Lower lobe of right lung (tissue), 2 donors: ENCODE measurements around the gene COL18A1. TPM values are rescaled to one million over a fixed set of nuclear protein-coding genes. Genes with fewer than 3 reads are reported as not detected.

Experiments used
- ATAC-seq, 2 donors: fragments of 200-7000 bp; cut with Tn5 transposase; one replicate each; pipeline ENCODE4 v1.9.1; 2020 to 2022; ENCODE audit warnings: mild to moderate bottlenecking in 2 of 2, moderate library complexity in 2 of 2
- DNase-seq: peaks from one replicate; pipeline ENCODE4 v3.0.0-alpha.2; 2020
- H3K27ac ChIP-seq: fragments of 200-600 bp; one replicate; pipeline ENCODE4 v1.8.0; 2022
- H3K27me3 ChIP-seq: fragments of 200-600 bp; one replicate; pipeline ENCODE4 v1.8.0; 2022; ENCODE audit warnings: low read depth
- H3K36me3 ChIP-seq: fragments of 200-600 bp; one replicate; pipeline ENCODE4 v1.8.0; 2022; ENCODE audit warnings: mild to moderate bottlenecking
- H3K4me1 ChIP-seq: fragments of 200-600 bp; one replicate; pipeline ENCODE4 v1.8.0; 2022
- H3K4me3 ChIP-seq: fragments of 200-600 bp; one replicate; pipeline ENCODE4 v1.8.0; 2022; ENCODE audit warnings: mild to moderate bottlenecking
- H3K9me3 ChIP-seq: fragments of 200-600 bp; one replicate; pipeline ENCODE4 v1.8.0; 2022
- intact Hi-C: fragments of 100-400 bp; cut with DNase I; formaldehyde crosslinking; loops from one replicate; pipeline ENCODE4 v1.11.0; 2022
- total RNA-seq: library from RNA; stranded (reverse); fragmentation: NEBNext Ultra II Directional; extraction: Animal tissue kit (Norgen Biotek cat#: 25700); gene quantifications from one replicate; pipeline ENCODE4 v1.2.1, GENCODE V29; 2021
- TF ChIP-seq, protein P1 (sequence below): fragments of 200-600 bp; IDR thresholded peaks from one replicate; pipeline ENCODE4 v1.8.0; 2022; ENCODE audit warnings: antibody characterized with exemption, mild to moderate bottlenecking
- donor health status: DM: no; HTN: yes; CAD: no; lungs with severe emphysema.

Gene COL18A1
- total RNA-seq, 1 donor from 2014 or later = 45.1 TPM

DNA sequence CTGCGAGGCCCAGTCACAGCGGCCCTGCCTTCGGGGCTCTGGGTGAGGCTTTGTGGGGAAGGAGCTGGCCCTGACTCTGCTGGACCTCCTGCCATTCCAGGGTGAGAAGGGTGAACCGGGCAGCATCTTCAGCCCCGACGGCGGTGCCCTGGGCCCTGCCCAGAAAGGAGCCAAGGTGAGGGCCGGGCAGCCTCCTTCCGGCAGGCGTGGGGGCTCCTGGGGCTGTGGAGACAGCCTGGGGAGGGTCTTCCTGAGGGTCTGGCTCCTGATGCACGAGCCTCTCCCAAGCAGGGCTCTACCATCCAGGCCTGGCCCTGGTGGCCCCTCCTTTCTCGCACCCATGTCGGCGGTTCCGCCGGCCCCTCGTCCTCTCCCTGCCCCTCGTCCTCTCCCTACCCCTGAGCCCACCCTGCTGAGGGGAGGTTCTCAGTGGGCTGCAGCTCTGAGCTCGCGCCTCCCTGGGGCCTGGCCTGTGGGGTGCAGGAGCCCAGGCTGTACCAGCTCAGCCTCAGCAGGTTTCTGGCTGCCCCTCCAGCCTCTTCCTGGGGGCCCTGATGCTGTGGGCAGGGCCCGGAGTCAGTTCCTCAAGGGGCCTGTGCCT, 88.5 kb downstream of the COL18A1 start:
- intact Hi-C loops = no loop called here
- no peak overlapping the region for H3K27ac ChIP-seq
- no peak overlapping the region for H3K4me3 ChIP-seq
- DNase-seq (no peak), ATAC-seq (no peak)
- H3K4me1 ChIP-seq = no peaks in the 10 kb centered on the region
- no peaks in the 10 kb centered on the region for H3K27me3 ChIP-seq
- TF ChIP-seq, protein P1, sequence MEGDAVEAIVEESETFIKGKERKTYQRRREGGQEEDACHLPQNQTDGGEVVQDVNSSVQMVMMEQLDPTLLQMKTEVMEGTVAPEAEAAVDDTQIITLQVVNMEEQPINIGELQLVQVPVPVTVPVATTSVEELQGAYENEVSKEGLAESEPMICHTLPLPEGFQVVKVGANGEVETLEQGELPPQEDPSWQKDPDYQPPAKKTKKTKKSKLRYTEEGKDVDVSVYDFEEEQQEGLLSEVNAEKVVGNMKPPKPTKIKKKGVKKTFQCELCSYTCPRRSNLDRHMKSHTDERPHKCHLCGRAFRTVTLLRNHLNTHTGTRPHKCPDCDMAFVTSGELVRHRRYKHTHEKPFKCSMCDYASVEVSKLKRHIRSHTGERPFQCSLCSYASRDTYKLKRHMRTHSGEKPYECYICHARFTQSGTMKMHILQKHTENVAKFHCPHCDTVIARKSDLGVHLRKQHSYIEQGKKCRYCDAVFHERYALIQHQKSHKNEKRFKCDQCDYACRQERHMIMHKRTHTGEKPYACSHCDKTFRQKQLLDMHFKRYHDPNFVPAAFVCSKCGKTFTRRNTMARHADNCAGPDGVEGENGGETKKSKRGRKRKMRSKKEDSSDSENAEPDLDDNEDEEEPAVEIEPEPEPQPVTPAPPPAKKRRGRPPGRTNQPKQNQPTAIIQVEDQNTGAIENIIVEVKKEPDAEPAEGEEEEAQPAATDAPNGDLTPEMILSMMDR = no peak
- H3K36me3 ChIP-seq = peaks cover 40% of the 10 kb centered on the region
- H3K9me3 ChIP-seq = no peaks in the 10 kb centered on the region

DNA sequence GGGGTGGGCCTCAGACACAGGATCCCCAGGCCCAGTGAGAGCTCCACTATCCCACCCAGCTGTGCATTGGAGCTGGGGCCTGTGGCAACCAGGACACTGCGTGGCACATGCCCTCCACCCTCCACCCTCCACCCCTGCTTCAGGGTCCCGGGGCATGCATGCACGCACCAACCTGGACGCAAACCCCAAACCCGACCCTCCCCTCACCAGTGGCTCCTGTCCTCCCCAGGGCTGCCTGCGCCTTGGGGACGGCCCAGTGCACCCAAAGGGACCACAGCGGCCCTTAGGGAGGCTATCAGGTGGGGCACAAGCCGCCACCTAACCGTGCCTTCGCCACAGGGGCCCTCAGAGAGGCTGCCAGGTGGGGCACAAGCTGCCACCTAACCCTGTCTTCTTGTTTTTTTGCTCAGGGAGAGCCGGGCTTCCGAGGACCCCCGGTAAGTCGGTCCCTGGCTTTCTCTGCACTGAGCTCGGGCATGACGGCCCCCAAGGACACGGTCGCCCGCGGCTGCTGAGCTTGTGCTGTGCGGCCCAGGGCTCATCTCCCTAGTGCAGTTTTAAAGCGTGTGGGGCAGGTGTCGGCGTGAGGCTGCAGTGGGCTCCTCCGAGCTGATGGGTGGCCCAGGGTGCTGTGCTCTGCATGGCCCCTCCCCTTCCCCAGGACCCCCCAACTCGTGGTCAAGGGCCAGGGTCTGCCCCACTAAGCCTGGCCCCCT, 89.3 kb downstream of the COL18A1 start:
- DNase-seq = no peak
- TF ChIP-seq, protein P1 = no peak
- H3K27ac ChIP-seq = no peak overlapping the region
- peaks cover 48% of the 10 kb centered on the region for H3K36me3 ChIP-seq
- no peaks in the 10 kb centered on the region for H3K27me3 ChIP-seq
- intact Hi-C loops = no loop called here
- no peaks in the 10 kb centered on the region for H3K9me3 ChIP-seq
- no peaks in the 10 kb centered on the region for H3K4me1 ChIP-seq
- ATAC-seq = no peak
- no peak overlapping the region for H3K4me3 ChIP-seq

DNA sequence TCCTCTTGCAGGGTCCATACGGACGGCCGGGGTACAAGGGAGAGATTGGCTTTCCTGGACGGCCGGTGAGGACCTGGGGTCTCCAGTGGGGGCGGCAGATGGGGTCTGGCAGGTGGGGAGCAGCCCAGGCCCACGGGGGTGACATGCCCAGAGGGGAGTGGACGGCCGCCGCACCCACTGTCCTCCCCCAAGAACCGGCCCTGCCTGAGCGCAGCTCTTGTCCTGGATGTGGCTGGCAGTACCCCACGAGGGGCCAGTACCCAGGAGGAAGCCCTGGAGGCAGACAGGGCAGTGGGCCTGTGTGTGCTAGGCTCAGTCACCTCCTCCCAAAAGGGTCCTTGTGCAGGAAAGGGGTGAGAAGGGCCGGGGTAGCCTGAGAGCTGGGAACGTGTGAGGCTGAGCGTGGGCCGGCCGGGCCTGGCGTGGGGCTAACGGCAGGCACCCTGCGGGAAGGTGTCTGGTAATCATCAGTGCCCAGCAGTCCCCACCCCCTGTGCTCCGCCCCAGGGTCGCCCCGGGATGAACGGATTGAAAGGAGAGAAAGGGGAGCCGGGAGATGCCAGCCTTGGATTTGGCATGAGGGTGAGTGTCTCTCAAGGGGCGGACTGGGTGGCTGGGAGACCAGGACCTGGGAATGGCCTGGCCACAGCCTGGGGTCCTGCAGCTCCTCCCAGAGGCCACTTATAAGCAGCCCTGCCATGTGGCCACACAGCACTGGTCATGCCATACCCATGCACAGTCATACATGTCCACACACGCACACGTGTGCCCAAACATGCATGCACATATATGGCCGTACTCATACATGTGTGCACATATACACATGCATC, 90.1 kb downstream of the COL18A1 start:
- Histone ChIP-seq H3K27me3 (no peaks in the 10 kb centered on the region), H3K9me3 (no peaks in the 10 kb centered on the region), H3K27ac (no peak overlapping the region), H3K4me3 (no peak overlapping the region), H3K36me3 (peaks cover 50% of the 10 kb centered on the region), H3K4me1 (no peaks in the 10 kb centered on the region)
- TF ChIP-seq, protein P1 = no peak
- ATAC-seq = no peak
- no peak for DNase-seq
- intact Hi-C loops = no loop called here

DNA sequence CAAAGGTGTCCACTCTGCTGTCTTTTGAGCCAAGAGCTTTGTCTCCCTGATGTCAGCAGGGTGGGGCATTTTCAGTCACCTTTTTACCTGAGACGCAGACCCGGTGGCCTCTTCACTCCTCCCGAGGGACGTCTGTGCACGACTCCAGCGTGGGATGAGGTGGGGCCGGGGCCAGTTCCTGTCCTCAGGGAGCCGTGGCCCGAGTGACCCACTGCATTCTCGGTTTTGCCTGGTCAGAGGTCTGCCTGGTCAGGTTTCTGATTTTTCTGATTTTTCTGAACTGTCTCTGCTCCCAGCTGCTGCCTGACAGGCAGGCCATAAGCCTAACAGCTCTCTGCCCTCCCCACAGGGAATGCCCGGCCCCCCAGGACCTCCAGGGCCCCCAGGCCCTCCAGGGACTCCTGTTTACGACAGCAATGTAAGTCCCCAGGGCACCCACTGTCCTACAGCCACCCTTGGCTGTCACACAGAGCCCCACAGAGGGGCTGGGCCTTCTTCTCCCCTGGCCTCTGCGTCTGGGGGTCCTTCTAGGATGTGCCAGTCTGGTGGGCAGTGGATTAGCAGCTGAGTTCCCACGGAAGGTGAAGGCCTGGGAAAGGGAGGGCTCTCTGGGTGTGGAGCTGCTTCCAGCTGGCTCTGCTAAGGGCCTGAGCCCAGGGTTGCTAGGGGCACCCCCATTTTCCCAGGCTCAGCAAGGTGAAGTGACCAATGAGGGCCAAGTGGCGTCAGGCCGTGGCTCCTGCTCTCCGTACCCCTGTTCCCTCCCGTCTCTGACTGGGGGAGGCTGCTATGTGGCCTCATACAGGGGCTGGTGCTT, 91.4 kb downstream of the COL18A1 start:
- intact Hi-C loops = no loop called here
- no peak for ATAC-seq
- H3K27me3 ChIP-seq = no peaks in the 10 kb centered on the region
- H3K4me1 ChIP-seq = no peaks in the 10 kb centered on the region
- no peak overlapping the region for H3K27ac ChIP-seq
- no peak overlapping the region for H3K4me3 ChIP-seq
- H3K9me3 ChIP-seq = no peaks in the 10 kb centered on the region
- peak; percentile 10 for DNase-seq
- peaks cover 49% of the 10 kb centered on the region for H3K36me3 ChIP-seq
- TF ChIP-seq, protein P1 = no peak
